HG03558 (cell line): ENCODE data around the gene TALDO1.

Source experiments
- ATAC-seq: cut with Tn5 transposase; IDR thresholded peaks from one replicate; pipeline ENCODE4 v1.9.1; 2021; ENCODE audit warnings: moderate number of reproducible peaks; ENCODE audit not compliant: unreplicated experiment; ENCODE audit errors: extremely low read depth

Gene TALDO1

GRCh38 chr11:794766-795633 lies 47.7 kb downstream of the TALDO1 start:
- no peak for ATAC-seq

- ATAC-seq, result no peak
Measured at GRCh38 chr11:795634-796564, 48.6 kb downstream of the TALDO1 start.

- no peak for ATAC-seq
Measured at GRCh38 chr11:796565-797295, 49.5 kb downstream of the TALDO1 start.

GRCh38 chr11:797296-798092 lies 50.2 kb downstream of the TALDO1 start:
- ATAC-seq, result peak; percentile 6

GRCh38 chr11:798093-798713 lies 50.9 kb downstream of the TALDO1 start, which contains the start of gene SLC25A22:
SLC25A22 (minus strand) TSS chr11:798281; CDS start chr11:795006, 3,275 bp downstream.
- ATAC-seq, result peak; percentile 37

- no peak for ATAC-seq
Measured at GRCh38 chr11:799641-800316, 52.5 kb downstream of the TALDO1 start.

- no peak for ATAC-seq
Measured at GRCh38 chr11:800473-800872, 53.2 kb downstream of the TALDO1 start.

GRCh38 chr11:801097-801780 lies 54.0 kb downstream of the TALDO1 start:
- ATAC-seq, result no peak

GRCh38 chr11:802018-802617 lies 54.9 kb downstream of the TALDO1 start:
- no peak for ATAC-seq

GRCh38 chr11:802693-803466 lies 55.6 kb downstream of the TALDO1 start:
- no peak for ATAC-seq

GRCh38 chr11:803467-803742 lies 56.1 kb downstream of the TALDO1 start:
- ATAC-seq, result no peak

- no peak for ATAC-seq
Measured at GRCh38 chr11:803770-804598, 56.7 kb downstream of the TALDO1 start.

- no peak for ATAC-seq
Measured at GRCh38 chr11:804599-804964, 57.3 kb downstream of the TALDO1 start.

GRCh38 chr11:808427-809286 lies 61.4 kb downstream of the TALDO1 start:
- no peak for ATAC-seq

- peak; percentile 37 for ATAC-seq
Measured at GRCh38 chr11:809287-810039, 62.2 kb downstream of the TALDO1 start, which contains the start of gene RPLP2. RPLP2 (plus strand) TSS chr11:809967; CDS start chr11:810235, 268 bp downstream.
